Subcutaneous adipose tissue (tissue), 4 donors: Measurements from ENCODE around the gene MRPS6. TPM values are rescaled to one million over a fixed set of nuclear protein-coding genes. Genes with fewer than 3 reads are reported as not detected.

ENCODE experiments used
- total RNA-seq, 4 donors: library from RNA; depleted of rRNA; stranded (reverse); fragments of >200 nt; gene quantifications; one replicate each; pipeline ENCODE4 v1.1.0, GENCODE V29; 2016
- TF ChIP-seq, protein P1 (sequence below): fragments of 450-650 bp; IDR thresholded peaks from one replicate; pipeline ENCODE4 v1.5.1; 2016; ENCODE audit warnings: low read depth, mild to moderate bottlenecking, control low read depth, antibody characterized with exemption, moderate library complexity

MRPS6 gene
- total RNA-seq, 4 donors from 2014 or later, result 32.8 to 88.1 (median 68.5) TPM

DNA sequence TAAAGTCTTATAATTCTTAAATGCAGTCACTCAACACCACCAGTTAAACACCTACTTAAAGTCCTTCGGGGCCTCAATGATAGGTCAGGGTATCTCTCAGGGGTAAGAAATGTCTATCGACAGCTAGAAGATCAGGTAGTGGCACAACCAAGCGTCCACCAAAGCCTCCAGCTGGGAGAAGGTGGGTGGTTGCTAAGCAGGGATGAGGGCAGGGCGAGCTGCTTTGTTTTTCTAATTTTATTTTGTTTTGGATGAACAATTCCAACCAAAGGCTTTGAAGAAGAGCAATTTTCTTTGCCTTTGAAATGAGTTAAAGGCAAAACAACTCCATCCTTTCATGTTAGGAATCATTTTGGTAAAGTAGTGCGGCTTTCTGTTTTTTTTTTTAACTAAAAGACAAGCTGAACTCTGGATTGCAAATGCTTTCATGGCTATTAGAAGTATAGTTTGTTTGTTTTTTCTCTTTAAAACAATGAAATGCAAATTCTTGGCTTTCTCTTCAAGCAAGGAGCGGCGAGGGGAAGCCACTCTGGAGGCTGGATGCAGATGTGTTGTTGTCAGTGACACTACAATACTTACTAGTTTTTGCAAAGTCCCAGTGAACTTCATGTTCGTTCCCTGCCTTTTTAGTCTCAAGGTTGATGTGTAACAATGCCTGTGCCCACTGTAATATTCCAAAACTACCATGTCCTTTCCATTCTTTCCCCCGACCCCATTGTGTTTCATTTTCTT, 106.0 kb downstream of the MRPS6 start:
- TF ChIP-seq, protein P1, sequence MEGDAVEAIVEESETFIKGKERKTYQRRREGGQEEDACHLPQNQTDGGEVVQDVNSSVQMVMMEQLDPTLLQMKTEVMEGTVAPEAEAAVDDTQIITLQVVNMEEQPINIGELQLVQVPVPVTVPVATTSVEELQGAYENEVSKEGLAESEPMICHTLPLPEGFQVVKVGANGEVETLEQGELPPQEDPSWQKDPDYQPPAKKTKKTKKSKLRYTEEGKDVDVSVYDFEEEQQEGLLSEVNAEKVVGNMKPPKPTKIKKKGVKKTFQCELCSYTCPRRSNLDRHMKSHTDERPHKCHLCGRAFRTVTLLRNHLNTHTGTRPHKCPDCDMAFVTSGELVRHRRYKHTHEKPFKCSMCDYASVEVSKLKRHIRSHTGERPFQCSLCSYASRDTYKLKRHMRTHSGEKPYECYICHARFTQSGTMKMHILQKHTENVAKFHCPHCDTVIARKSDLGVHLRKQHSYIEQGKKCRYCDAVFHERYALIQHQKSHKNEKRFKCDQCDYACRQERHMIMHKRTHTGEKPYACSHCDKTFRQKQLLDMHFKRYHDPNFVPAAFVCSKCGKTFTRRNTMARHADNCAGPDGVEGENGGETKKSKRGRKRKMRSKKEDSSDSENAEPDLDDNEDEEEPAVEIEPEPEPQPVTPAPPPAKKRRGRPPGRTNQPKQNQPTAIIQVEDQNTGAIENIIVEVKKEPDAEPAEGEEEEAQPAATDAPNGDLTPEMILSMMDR, result no peak

DNA sequence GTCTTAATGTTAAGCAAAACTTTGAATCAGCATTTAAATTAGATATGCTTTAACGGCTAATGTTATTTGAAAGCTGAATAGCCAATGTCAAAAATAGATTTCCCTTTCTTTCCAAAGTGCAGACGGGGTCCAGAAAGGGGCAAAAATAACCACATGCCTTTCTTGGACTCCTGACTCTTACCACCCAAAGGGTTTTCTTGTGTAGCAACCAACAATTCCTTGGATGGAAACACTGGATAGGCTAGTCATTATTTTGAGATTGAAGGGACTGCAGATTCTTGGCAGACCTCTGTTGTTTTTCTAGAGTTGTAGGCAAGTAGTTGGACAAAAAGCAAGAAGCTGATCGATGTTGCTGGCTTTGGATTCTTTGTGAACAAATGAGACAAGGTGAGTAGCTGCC, 107.0 kb downstream of the MRPS6 start:
- TF ChIP-seq, protein P1, result no peak

- TF ChIP-seq, protein P1, result no peak
These were observed 107.5 kb downstream of the MRPS6 start for GRCh38 chr21:34180826-34181359.

DNA sequence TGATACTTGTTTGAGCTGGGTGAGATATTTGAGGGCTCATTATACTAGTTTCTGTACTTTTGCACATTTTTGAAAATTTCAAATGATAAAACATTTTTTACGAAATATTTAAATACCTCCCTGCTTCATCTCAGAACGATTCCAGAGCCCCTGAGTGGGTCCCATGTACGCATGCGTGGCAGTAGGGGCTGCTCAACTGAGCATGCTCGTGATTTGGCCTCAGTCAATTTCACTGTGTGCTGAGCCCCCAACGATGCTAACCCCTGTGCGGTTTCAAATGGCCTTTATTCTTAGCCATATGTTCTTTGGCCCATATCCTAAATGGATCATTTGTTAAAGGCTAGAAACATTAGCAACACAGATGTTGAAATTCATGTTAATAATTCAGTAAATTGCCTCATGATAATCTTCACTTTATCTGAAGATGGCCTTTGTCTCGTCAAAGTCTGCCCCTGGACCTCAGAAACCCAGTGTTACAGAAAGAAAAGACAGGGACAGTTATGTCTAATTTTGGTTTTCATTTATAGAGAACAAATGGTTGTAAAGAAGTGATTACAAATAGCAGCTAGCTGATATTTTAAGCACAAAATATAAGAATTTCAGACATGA, 108.2 kb downstream of the MRPS6 start:
- TF ChIP-seq, protein P1, result no peak

- TF ChIP-seq, protein P1, result no peak
These were observed 109.1 kb downstream of the MRPS6 start for GRCh38 chr21:34182436-34182835.

- TF ChIP-seq, protein P1, result no peak
These were observed 110.1 kb downstream of the MRPS6 start for GRCh38 chr21:34183331-34183928.

- TF ChIP-seq, protein P1, result no peak
These were observed 110.9 kb downstream of the MRPS6 start for GRCh38 chr21:34184232-34184631.
